Left ventricle myocardium inferior (tissue), 1 donor: ENCODE measurements around the gene FGD4. TPM values are rescaled to one million over a fixed set of nuclear protein-coding genes. Genes with fewer than 3 reads are reported as not detected.

Source experiments
- DNase-seq: peaks from one replicate; pipeline ENCODE4 v3.0.0-alpha.2; 2020
- H3K27ac ChIP-seq: fragments of 200-600 bp; replicated peaks from 2 replicates; pipeline ENCODE4 v1.8.0; 2021
- H3K27me3 ChIP-seq: fragments of 200-600 bp; 2 replicates; pipeline ENCODE4 v1.8.0; 2021; ENCODE audit warnings: low read depth
- H3K36me3 ChIP-seq: fragments of 200-600 bp; 2 replicates; pipeline ENCODE4 v1.8.0; 2021
- H3K4me1 ChIP-seq: fragments of 200-600 bp; 2 replicates; pipeline ENCODE4 v1.8.0; 2021
- H3K4me3 ChIP-seq: fragments of 200-600 bp; 2 replicates; pipeline ENCODE4 v1.8.0; 2021; ENCODE audit warnings: mild to moderate bottlenecking, moderate library complexity
- H3K9me3 ChIP-seq: fragments of 200-600 bp; replicated peaks from 2 replicates; pipeline ENCODE4 v1.8.0; 2021
- CTCF ChIP-seq: fragments of 200-600 bp; IDR thresholded peaks from 2 replicates; pipeline ENCODE4 v1.8.0; 2021; ENCODE audit warnings: antibody characterized with exemption, mild to moderate bottlenecking, borderline replicate concordance
- intact Hi-C: fragments of 100-400 bp; cut with micrococcal nuclease; formaldehyde crosslinking; loops from one replicate; pipeline ENCODE4 v1.11.0; 2022
- total RNA-seq: library from RNA; stranded (reverse); fragmentation: NEBNext Ultra II Directional; extraction: Animal tissue kit (Norgen Biotek cat#: 25700); gene quantifications from one replicate; pipeline ENCODE4 v1.2.1, GENCODE V29; 2021
- donor health status: DM: no; HTN: yes; CAD: no; lungs with severe emphysema.

The FGD4 gene
- total RNA-seq, 1 donor from 2014 or later = 30.5 TPM

- Histone ChIP-seq H3K4me3 (no peak overlapping the region), H3K4me1 (no peaks in the 10 kb centered on the region), H3K36me3 (no peaks in the 10 kb centered on the region), H3K9me3 (no peaks in the 10 kb centered on the region), H3K27ac (no peak overlapping the region), H3K27me3 (no peaks in the 10 kb centered on the region)
- intact Hi-C loops = no loop called here
- DNase-seq = no peak
- no peak for TF ChIP-seq CTCF
Observed at GRCh38 chr12:32379213-32379612, 20.1 kb upstream of the FGD4 start.

GRCh38 chr12:32379667-32380066 lies 19.7 kb upstream of the FGD4 start:
- DNase-seq = no peak
- Histone ChIP-seq H3K27me3 (no peaks in the 10 kb centered on the region), H3K9me3 (no peaks in the 10 kb centered on the region), H3K36me3 (no peaks in the 10 kb centered on the region), H3K27ac (no peak overlapping the region), H3K4me3 (no peak overlapping the region), H3K4me1 (no peaks in the 10 kb centered on the region)
- no peak for TF ChIP-seq CTCF
- intact Hi-C loops = loop anchor here (5.0 kb wide), 1 partner anchor 278 kb away; no protein-coding TSS in a partner anchor

GRCh38 chr12:32382226-32382625 lies 17.1 kb upstream of the FGD4 start:
- Histone ChIP-seq H3K4me1 (no peaks in the 10 kb centered on the region), H3K9me3 (no peaks in the 10 kb centered on the region), H3K27me3 (no peaks in the 10 kb centered on the region), H3K4me3 (no peak overlapping the region), H3K36me3 (no peaks in the 10 kb centered on the region), H3K27ac (no peak overlapping the region)
- intact Hi-C loops = loop anchor here (5.0 kb wide), 1 partner anchor 275 kb away; no protein-coding TSS in a partner anchor
- TF ChIP-seq CTCF = no peak
- DNase-seq = no peak

- H3K27ac ChIP-seq = no peak overlapping the region
- no peaks in the 10 kb centered on the region for H3K27me3 ChIP-seq
- peaks cover 5% of the 10 kb centered on the region for H3K4me1 ChIP-seq
- no peaks in the 10 kb centered on the region for H3K9me3 ChIP-seq
- intact Hi-C loops = no loop called here
- no peak for TF ChIP-seq CTCF
- no peaks in the 10 kb centered on the region for H3K36me3 ChIP-seq
- H3K4me3 ChIP-seq = peak overlapping the region; percentile 64
- peak; percentile 25 for DNase-seq
Observed at GRCh38 chr12:32390572-32391219, 8.7 kb upstream of the FGD4 start.

GRCh38 chr12:32395026-32395425 lies 4.3 kb upstream of the FGD4 start:
- intact Hi-C loops = no loop called here
- no peak overlapping the region for H3K4me3 ChIP-seq
- no peak overlapping the region for H3K27ac ChIP-seq
- peaks cover 19% of the 10 kb centered on the region for H3K4me1 ChIP-seq
- no peak for TF ChIP-seq CTCF
- no peaks in the 10 kb centered on the region for H3K9me3 ChIP-seq
- no peaks in the 10 kb centered on the region for H3K36me3 ChIP-seq
- no peak for DNase-seq
- no peaks in the 10 kb centered on the region for H3K27me3 ChIP-seq
